Epithelial cell of proximal tubule (primary cell): ENCODE data around the gene PAFAH2. TPM values are rescaled to one million over a fixed set of nuclear protein-coding genes. Genes with fewer than 3 reads are reported as not detected.

Experiments
- DNase-seq: peaks from one replicate; pipeline ENCODE4 v3.0.0-alpha.2; 2011; ENCODE audit warnings: low read depth
- H3K4me3 ChIP-seq: 2 replicates; pipeline ENCODE4 v1.5.1; 2011; ENCODE audit warnings: low read depth, mild to moderate bottlenecking, low read length
- total RNA-seq: library from RNA; depleted of rRNA; stranded (reverse); fragments of >200 nt; gene quantifications from 2 replicates; pipeline ENCODE4 v1.2.3, GENCODE V29; 2015
- TF ChIP-seq, protein P1 (sequence below): conservative IDR thresholded peaks from 2 replicates; pipeline ENCODE4 v1.5.1; 2012; ENCODE audit warnings: low read depth, mild to moderate bottlenecking, low read length

PAFAH2 gene
- total RNA-seq, 1 donor from 2014 or later: 12.0 TPM

- no peak overlapping the region for H3K4me3 ChIP-seq
- no peak for DNase-seq
- TF ChIP-seq, protein P1, sequence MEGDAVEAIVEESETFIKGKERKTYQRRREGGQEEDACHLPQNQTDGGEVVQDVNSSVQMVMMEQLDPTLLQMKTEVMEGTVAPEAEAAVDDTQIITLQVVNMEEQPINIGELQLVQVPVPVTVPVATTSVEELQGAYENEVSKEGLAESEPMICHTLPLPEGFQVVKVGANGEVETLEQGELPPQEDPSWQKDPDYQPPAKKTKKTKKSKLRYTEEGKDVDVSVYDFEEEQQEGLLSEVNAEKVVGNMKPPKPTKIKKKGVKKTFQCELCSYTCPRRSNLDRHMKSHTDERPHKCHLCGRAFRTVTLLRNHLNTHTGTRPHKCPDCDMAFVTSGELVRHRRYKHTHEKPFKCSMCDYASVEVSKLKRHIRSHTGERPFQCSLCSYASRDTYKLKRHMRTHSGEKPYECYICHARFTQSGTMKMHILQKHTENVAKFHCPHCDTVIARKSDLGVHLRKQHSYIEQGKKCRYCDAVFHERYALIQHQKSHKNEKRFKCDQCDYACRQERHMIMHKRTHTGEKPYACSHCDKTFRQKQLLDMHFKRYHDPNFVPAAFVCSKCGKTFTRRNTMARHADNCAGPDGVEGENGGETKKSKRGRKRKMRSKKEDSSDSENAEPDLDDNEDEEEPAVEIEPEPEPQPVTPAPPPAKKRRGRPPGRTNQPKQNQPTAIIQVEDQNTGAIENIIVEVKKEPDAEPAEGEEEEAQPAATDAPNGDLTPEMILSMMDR: no peak
Observed at GRCh38 chr1:26023826-26024225, 26.0 kb upstream of the PAFAH2 start.

DNA sequence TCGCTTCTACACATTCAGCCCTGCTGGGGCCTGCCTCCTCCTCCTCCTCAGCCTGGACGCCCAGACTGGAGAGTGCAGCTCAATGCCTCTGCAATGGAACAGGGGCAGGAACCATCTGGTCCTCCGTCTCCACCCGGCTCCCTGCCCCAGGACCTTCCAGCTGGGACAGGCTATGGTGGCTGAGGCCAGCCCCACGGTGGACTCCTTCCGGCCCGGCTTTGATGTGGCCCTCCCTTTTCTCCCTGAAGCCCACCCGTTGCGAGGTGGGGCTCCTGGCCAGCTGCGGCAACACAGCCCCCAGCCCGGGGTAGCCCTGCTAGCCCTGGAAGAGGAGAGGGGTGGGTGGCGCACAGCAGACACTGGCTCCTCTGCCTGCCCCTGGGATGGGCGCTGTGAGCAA, 25.1 kb upstream of the PAFAH2 start:
- DNase-seq: no peak
- no peak overlapping the region for H3K4me3 ChIP-seq
- TF ChIP-seq, protein P1: no peak

DNA sequence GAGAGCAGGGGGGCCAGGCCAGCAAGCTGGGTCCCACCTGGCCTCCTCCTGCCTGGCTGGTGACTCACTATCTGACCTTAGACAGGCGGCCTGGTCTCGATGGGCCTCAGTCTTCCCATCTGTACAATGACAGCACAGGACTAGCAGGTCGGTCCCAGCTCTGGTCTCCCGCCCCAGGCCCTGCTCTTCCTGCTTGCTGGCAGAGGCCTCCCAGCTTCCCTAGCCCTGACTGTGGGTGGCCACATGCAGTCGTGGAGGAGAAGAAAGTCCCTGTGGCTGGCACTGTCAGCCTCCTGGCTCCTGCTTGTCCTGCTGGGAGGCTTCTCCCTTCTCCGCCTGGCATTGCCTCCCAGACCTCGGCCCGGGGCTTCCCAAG, 24.5 kb upstream of the PAFAH2 start:
- no peak for DNase-seq
- TF ChIP-seq, protein P1: no peak
- H3K4me3 ChIP-seq: no peak overlapping the region

DNA sequence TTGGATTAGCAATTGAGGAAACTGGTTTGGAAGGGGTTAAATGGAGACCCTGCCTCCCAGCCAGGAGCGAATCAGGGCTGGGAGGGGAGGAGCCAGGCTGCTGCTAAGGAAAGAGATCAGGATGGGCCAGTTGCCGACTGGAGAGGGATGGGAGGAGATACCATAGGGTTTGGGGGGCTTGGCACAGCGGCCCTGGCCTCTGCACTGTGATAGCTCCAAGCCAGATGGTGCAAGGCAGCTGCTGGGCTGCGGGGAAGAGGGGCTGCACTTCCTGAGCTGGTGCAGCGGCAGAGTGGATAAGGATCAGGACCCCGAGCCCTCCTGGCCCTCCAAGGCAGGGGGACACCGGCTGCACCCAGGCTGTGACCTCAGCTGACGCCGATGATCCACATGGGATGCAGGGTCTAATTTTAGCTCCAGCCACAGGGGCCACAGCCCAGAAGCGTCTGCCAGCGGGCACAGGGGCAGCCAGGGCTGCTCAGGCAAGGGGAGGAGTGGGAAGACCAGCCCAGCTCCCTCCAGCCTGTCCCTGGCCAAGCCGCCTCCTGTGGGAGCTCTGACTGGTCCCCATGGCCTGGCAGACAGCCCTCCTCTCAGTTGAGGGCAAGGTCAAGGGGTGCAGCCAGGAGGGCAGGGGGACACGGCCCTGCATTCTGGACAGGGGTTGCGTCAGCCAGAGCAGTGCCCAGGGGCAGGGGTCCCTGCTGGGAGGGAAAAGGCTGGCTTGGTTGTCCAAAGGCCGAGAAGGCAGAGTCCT, 24.0 kb upstream of the PAFAH2 start, which contains the start of gene EXTL1:
Gene EXTL1, plus strand, starts transcription at position 129 of the 757 bp plus-strand sequence. CDS start 872 bp downstream, outside the sequence.
- no peak within 1 kb of the TSS for H3K4me3 ChIP-seq
- TF ChIP-seq, protein P1: no peak
- DNase-seq: no peak

DNA sequence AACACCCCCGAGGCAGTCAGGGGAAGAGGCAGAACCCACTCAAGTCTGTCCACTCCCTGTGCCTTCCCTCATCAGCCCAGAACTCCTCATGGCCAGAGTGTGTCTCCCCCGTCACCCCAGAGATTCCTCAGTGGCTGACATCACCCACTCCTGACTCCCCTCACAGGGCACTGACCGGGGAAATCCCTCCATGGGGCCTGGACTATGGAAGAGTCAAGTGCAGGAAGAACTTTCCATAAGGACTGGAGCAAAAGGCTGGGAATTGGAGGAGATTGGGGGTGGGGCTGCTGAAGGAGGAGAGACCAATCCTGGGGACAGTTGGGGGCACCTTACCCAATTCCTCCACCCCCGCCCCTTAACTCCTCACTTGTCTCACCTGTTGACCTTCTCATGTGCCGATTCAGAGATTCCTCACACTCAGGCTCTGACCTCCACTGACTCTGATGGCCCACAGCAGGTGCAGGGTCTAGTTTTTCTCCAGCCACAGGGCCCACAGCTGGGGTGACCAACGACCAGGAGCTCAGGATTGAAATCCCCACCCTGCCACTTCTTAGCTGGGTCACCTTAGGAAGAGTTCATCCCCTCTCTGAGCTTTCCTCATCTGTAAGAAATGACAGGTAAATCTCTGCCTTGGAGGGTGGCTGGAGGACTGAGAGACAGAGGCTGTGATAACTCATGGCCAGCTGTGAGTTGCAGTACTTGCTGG, 23.2 kb upstream of the PAFAH2 start:
- TF ChIP-seq, protein P1: no peak
- no peak overlapping the region for H3K4me3 ChIP-seq
- DNase-seq: no peak

- DNase-seq: no peak
- no peak overlapping the region for H3K4me3 ChIP-seq
- TF ChIP-seq, protein P1: no peak
Observed at GRCh38 chr1:26020330-26020768, 22.5 kb upstream of the PAFAH2 start.
